ENCODE measurements around the gene PKD1.

The PKD1 gene

GRCh38 chr16:2063861-2064260, 71.8 kb downstream of the PKD1 start:
- no peak overlapping the region for H3K4me3 ChIP-seq (ENCODE audit: low read depth, low read length)
- no peak for DNase-seq (ENCODE audit: low read depth, low spot score)
- ChIA-PET POLR2A (no interaction called here), CTCF (interaction anchor here (1.2 to 2.4 kb wide), 2 partner anchors 41 to 77 kb away, joined by 3 to 10 read pairs; no protein-coding TSS in a partner anchor)
- TF ChIP-seq, protein P1, sequence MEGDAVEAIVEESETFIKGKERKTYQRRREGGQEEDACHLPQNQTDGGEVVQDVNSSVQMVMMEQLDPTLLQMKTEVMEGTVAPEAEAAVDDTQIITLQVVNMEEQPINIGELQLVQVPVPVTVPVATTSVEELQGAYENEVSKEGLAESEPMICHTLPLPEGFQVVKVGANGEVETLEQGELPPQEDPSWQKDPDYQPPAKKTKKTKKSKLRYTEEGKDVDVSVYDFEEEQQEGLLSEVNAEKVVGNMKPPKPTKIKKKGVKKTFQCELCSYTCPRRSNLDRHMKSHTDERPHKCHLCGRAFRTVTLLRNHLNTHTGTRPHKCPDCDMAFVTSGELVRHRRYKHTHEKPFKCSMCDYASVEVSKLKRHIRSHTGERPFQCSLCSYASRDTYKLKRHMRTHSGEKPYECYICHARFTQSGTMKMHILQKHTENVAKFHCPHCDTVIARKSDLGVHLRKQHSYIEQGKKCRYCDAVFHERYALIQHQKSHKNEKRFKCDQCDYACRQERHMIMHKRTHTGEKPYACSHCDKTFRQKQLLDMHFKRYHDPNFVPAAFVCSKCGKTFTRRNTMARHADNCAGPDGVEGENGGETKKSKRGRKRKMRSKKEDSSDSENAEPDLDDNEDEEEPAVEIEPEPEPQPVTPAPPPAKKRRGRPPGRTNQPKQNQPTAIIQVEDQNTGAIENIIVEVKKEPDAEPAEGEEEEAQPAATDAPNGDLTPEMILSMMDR (IDR thresholded peaks at IDR 0.05; ENCODE audit: insufficient read depth, low read length, missing control alignments) = no peak

DNA sequence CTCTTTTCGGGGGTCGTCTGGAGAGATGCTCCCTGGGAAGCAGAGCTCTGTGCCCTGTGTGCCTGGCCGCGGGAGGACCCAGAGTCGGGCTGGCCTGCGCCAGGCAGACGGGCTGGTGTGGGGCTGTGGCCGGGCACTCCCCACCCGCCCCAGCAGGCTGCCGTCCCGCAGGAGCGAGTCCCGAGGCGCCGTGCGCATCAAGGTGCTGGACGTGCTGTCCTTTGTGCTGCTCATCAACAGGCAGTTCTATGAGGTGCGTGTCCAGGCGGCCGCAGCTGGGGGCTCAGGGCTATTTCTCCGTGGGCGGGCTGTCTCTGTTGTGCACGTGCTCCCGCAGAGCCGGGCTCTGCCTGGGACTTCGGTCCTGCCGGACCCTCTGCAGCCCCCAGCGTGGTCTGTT, 72.9 kb downstream of the PKD1 start:
- CTCF ChIA-PET = interaction anchor here (1.2 to 1.6 kb wide), 2 partner anchors 15 to 40 kb away, joined by 3 to 4 read pairs; partner anchors contain the start of genes NTHL1 and TSC2

DNA sequence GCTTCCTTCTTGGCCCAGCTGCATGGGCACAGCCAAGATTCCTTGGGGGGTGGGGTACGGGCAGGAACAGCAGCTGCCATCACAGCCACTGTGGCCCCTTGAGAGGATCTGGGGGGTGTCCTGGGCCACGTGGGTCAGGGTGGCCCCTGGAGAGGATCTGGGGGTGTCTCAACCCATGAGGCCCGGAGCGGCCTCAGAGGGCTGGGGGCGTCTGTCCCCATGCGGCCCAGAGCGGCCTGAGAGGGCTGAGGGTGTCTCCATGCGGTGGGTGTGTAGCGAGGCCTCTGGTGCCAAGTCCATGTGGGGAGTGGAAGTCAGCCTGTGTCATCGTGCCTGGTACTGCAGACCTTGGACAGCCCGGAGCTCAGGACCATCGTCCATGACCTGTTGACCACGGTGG, 74.2 kb downstream of the PKD1 start:
- CTCF ChIA-PET = interaction anchor here (0.9 to 1.6 kb wide), 2 partner anchors 14 to 16 kb away, joined by 3 to 4 read pairs; partner anchors contain the start of genes NTHL1 and TSC2

More for the DNA sequence above, 72.9 kb downstream of the PKD1 start:
- H3K4me3 ChIP-seq (ENCODE audit: low read depth, low read length) = no peak overlapping the region
- no peak for DNase-seq (ENCODE audit: low read depth, low spot score)
- POLR2A ChIA-PET = interaction anchor here (0.8 kb wide), 1 partner anchor 93 kb away, joined by 3 read pairs; the partner anchor contains the start of gene TRAF7
- TF ChIP-seq, protein P1 (IDR thresholded peaks at IDR 0.05; ENCODE audit: insufficient read depth, low read length, missing control alignments) = no peak

DNA sequence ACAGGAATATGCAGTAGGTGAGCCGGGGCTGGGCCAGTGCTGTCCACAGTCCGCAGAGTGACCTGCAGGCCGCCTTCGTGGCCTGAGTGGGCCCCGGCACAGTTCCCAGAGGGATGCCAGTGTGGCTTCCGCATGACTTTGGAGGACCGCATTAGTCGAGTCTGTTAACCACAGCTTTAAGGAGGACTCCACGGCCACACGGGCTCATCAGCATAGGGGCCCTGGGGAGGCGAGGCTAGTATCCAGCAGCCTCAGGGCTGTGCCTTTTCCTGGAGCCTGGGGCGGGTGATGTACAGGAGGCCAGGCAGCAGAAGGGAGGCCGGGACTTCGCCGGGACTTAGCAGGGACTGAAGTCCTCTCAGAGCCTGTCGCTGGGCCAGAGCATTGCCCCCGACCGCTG, 74.7 kb downstream of the PKD1 start:
- POLR2A ChIA-PET = interaction anchor here (1.1 kb wide), 1 partner anchor 13 kb away, joined by 3 read pairs; the partner anchor contains the start of genes NTHL1 and TSC2
- no peak overlapping the region for H3K4me3 ChIP-seq (ENCODE audit: low read depth, low read length)
- TF ChIP-seq, protein P1 (IDR thresholded peaks at IDR 0.05; ENCODE audit: insufficient read depth, low read length, missing control alignments) = no peak
- DNase-seq (ENCODE audit: low read depth, low spot score) = no peak
- CTCF ChIA-PET = interaction anchor here (1.1 kb wide), 1 partner anchor 39 kb away, joined by 5 read pairs; no protein-coding TSS in a partner anchor

More for the DNA sequence above, 74.2 kb downstream of the PKD1 start:
- DNase-seq (ENCODE audit: low read depth, low spot score) = no peak
- TF ChIP-seq, protein P1 (IDR thresholded peaks at IDR 0.05; ENCODE audit: insufficient read depth, low read length, missing control alignments) = no peak
- POLR2A ChIA-PET = no interaction called here
- H3K4me3 ChIP-seq (ENCODE audit: low read depth, low read length) = no peak overlapping the region

DNA sequence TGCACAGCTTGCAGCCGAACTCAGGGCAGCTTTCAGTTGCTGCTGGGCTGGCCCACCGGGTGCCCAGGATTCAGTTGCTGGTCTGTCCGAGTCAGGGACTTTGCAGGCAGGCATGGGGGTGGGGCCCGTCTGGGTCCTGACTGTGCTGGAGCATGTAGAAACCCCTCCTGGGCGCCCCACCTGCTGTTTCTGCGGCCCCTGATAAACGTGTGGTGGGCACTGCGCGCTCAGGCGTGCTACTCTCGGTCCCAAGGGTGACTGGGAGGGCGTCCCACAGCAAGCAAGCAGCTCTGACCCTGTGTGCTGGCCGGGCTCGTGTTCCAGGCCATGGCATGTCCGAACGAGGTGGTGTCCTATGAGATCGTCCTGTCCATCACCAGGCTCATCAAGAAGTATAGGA, 75.4 kb downstream of the PKD1 start:
- ChIA-PET POLR2A (interaction anchor here (1.0 to 1.1 kb wide), 2 partner anchors 12 to 13 kb away, joined by 3 to 6 read pairs; partner anchors contain the start of genes NTHL1 and TSC2), CTCF (interaction anchor here (1.1 kb wide), 1 partner anchor 38 kb away, joined by 5 read pairs; no protein-coding TSS in a partner anchor)
- DNase-seq (ENCODE audit: low read depth, low spot score) = no peak
- TF ChIP-seq, protein P1 (IDR thresholded peaks at IDR 0.05; ENCODE audit: insufficient read depth, low read length, missing control alignments) = no peak
- no peak overlapping the region for H3K4me3 ChIP-seq (ENCODE audit: low read depth, low read length)

DNA sequence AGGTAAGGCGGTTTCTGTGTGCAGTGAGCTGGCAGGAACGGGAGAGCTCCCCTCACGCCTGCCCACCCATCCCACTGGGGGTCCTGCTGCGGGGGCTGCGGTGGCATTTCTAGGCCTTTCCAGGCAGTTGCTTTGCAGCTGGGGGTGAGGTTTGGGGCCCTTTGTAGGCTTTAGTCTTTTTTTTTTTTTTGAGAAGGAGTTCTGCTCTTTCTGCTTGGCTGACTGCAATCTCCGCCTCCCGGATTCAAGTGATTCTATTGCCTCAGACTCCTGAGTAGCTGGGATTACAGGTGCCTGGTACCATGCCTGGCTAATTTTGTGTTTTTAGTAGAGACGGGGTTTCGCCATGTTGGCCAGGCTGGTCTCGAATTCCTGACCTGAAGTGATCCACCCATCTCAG, 76.8 kb downstream of the PKD1 start:
- POLR2A ChIA-PET = no interaction called here
- CTCF ChIA-PET = interaction anchor here (0.6 to 1.9 kb wide), 4 partner anchors 11 to 36 kb away, joined by 3 to 4 read pairs (median 4); partner anchors contain the start of genes NTHL1 and TSC2
- no peak for DNase-seq (ENCODE audit: low read depth, low spot score)

More for the DNA sequence above, 76.8 kb downstream of the PKD1 start:
- H3K4me3 ChIP-seq (ENCODE audit: low read depth, low read length) = no peak overlapping the region
- TF ChIP-seq, protein P1 (IDR thresholded peaks at IDR 0.05; ENCODE audit: insufficient read depth, low read length, missing control alignments) = no peak

All from AG04449 (cell line).